DMS 273 treated with DMSO at 0.1 percent for 48 hours (cell line): Measurements from ENCODE around the gene AEBP1.

Experiments
- DNase-seq: peaks from one replicate; lab custom pipeline; 2025; lab: John Stamatoyannopoulos, UW

The AEBP1 gene

DNA sequence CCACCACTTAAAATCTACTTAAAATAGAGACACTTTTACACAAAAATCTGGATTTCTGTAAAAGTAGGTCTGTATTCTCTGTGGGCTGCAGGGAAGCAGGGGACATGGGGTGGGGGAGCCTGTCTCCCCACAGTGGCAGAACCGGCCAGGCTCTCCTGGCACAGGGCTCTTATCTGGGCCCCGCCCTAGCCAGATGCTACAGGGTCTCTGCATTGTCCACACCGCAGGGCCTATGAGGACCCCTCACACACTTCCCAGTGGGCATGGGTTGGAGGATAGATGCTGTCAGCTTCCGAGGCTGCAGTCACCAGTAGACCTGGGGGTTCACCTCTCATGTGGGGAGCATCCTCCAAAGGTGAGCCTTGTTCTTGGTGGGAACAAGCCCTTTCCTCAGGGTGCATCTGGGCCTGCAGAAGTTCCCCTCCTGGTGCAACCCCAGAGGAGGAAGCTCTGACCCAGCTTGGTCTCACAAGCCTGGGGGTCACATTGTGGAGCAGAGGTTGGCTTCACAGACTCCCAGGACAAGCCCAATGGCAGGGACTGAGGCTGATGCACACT is 52.4 kb downstream of the AEBP1 start:
- no peak for DNase-seq

DNA sequence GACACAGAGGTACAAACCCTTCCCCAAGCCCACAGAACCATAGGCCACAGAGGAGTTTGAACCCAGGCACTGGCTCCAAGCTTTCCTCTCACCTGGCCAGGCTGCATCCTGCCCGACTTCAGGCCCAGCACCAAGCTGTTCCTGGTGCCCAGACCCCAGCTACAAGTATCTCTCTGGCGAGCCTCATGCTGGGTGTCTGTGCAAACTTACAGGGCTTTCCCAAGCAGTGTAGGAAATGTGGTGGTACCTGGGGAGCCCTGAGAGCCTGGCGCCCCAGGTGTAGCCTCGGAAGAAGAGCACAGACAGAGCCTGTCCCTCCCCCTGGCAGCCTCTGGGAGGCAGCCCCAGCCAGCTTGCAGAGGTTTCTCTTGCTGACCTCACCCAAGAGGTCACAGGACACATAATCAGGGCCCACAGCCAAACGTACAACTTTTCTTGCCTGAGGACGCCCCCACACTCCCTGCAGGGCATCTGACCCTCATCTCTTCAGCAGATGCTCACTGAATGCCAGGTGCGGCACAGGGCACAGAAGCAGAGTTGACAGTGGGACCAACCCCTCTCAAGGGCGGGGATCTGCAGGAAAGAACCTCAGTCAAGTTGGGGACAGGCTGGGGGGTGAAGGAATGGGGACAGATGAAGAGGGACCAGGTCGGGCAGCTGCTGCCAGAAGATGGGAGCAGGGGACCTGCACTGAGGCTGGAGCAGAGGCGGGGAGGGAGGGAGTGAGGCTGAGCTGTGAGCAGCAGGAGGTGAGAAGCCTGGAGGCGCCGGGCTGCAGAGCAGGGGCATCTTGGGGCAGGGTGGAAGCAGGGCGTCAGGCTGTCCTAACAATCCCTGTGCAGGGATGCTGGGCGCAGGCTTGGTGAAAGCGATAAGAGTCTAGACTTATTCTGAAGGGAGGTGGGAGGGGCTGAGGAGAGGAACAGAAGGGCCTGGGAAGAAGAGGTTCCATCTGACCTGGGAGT is 53.3 kb downstream of the AEBP1 start:
- peak; percentile 97 for DNase-seq

DNA sequence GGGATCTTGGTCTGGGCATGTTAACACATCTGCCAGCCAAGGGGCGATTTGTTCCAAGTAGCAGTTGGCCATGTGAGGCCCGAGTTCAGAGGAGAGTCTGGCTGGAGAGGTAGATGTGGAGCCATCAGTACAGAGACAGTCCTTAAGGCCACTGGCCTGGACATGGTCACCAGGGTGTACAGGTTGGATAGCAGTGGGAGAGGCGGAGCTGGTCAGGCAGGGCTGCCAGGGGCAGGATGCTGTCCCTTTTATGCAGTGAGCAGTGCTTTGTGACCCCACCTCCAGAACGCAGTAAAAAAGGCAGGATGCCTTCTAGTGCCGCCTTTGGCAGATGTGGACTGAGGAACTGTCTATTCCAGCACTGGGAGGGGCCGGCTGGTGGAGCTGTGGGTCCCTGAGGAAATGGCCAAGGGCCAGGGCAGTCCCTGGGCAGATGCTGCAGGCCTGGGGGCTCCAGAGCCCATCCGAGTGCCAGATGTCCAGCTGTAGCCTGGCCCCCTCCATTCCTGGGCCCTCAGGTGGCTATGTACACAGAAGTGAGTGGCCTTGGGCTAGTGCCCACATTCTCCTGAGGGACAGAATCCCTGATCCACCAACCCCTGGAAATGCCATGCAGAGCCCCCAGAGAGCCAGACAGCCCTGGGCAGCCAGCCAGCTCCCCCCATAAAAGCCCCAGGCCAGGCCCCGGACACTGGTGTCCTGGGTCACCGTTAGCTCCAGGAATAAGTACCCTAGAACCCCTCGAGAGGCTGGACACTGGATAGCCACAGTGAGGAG is 54.1 kb downstream of the AEBP1 start:
- peak; percentile 83 for DNase-seq

DNA sequence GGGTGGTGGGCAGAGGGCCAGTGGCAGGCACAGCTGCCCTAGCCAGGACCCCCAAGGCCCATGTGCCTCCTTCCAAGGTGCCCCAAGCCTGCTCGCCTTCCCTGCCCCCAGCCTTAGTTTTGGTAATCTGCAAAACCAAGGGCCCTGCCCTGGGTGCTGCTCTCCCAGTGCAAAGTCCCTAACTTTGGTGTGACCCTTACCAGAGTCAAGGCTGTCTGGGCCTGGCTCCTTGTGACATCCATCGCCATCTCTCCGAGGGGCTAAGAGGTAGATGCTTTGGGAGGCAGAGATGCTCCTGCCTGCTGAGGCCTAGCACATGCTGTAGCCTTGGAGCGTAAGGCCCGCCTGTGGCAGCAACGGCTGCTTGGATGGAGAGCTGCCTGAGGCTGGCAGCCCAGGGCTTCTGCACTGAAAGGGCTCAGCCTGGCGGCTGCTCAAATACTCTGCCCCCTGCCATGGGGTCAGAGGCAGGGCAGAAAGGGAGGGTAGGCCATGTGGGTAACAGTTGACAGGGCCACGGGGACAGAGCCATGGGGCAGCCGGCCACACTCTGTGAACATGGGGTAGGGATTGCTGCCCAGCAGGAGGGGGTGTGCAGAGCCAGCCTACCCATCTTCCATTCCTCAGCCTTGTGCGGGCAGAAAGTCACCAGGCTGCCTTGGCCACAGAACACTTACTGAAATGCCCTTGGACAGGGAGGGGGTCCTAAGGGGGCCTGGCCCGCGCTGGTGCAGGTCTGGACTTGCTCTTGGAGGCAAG is 54.9 kb downstream of the AEBP1 start:
- no peak for DNase-seq

DNA sequence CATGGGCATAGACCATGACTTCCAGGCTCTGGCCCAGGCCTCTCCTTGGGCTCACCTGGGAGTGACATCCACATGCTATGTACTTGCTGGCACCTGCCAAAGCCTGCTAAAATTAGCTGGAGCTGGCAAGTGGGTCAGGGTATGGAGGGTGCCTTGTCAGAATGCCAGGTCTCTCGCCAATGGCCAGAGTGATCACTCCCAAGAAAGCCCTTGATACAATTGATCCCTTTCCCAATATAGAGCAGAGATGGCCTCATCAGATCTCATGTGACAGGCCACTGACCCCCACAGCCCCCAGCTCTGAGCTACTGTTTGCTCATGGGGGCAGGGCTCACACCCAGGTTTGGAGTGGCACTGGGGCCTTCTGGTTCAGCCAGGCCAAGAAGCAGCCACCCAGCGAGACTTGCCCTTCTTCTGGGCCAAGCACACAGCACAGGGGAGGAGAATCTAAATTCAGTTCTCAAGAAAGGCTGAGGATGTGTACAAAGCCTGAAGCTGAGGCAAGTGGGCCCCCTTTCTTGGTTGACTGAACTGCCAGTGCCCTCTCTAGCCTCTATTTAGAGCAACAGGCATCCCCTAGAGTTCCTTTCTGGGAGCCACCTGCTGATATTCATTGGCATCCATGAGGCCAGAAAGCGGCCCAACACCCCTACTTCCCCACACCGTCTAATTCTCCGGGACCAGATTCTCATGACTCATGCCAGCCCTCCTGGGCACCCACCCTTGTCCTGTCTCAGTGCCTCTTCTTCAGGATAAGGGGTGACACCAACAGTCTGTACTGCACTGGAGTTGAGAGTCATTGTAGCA is 55.9 kb downstream of the AEBP1 start:
- DNase-seq, result no peak

DNA sequence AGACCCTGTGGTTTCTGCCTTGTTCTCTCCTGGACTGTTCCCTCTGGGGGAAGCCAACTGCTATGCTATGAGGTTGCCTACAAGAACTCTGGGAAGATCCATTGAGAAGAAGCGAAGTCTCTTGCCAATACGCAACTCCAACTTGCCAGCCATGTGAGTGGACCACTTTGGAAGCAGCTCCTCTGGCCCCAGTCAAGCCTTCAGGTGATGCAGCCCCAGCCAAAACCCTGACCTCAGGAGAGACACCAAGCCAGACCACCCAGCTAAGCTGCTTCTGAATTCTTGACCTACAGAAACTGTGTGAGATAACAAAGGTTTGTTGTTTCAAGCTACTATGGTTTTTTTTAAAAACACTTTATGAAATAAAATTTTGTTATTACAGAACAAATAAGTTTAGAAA is 57.2 kb downstream of the AEBP1 start:
- no peak for DNase-seq

DNA sequence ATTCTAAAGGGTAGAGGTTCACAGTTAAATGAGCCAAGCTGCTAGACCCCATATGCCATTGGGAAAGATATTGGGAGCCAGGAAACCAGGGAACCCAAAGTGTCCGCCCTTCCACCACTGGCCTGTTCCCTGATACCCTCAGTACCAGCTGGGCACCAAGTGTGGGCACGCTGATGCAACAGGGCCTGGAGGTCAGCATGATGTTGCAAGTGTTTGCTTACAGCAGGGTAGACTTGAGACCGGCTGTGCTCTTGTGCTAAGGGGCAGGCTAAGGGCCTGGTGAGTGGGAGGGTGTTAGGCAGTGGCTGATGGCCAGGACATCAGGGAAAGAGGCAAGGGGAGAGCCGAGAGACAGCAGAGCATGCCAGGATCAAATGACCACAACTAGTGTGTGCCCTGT is 58.0 kb downstream of the AEBP1 start:
- no peak for DNase-seq

DNA sequence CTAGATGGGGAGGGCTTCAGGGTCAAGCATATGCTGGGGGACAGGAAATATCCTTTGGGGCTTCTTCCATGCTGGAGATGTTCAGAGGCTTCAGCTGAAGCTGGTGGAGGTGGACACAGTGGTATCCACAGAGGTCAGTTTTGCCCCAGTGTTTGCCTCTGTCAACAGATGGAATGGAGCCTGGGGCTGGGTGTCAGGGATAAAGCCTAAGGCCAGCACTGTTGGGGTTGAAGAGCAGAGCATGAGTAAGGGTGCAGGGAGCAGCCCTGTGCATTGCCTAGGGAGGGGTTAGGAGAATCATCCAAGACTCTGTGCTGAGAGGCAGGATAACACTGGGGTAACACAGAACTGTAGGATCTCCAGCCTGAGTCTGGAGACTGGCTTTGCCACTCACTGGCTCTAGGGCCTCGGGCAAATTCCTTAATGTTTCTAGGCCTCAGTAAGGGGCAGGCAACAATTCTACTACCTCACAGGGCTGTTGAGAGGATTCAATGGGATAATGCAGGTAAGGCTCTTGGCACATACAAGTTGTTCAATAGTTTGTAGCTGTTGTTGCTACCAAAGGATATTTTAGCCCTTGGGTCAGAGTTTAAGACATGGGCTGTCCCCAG is 58.7 kb downstream of the AEBP1 start:
- DNase-seq, result no peak

DNA sequence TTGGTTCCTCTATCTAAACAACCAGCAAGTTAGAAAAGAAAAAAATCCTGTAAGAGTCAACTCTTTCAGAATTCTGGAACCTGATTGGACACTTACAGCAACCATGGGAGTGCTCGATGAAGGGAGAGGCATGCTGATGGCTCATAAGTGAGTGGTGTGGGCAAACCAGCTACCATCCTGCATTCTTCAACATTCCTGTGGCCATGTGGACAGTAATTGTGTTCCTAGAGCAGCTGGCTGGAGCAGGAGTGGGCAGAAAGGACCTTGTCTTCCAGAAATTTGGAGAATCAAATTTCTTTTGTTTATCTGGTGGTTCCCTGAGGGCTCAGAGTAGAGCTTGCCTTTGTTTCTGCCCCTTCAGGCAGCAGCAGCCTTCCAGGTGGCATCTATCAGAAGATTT is 59.4 kb downstream of the AEBP1 start:
- DNase-seq, result no peak
